Stimulated activated CD8-positive, alpha-beta memory T cell treated with anti-CD3 and anti-CD28 coated beads, Interleukin-4, amount 100 ng/mL, for 24 hours (primary cell): ENCODE results near the gene PRDM7.

Source experiments
- DNase-seq: peaks from one replicate; pipeline ENCODE4 v3.0.0-alpha.2; 2020; ENCODE audit warnings: low read depth

PRDM7 gene

DNA sequence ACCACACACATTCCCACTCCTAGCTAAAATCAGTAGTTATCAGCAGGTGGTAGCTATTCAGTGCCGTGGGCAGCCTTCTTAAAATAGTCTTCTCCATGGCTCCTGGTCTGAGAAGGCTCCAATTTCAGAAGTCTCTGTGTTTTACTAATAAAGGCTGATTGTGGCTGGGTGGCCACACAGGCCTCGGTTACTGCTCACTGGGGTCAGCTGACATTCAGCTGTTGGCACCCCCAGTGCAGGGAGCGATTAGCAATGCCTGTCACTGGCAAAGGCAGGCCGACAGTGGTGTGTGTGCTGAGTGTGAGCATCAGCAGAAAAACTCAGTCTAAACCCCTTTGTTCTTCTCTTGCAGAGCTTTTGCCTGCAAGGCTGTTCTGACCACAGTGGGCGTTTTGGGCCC, 41.2 kb downstream of the PRDM7 start:
- no peak for DNase-seq

DNA sequence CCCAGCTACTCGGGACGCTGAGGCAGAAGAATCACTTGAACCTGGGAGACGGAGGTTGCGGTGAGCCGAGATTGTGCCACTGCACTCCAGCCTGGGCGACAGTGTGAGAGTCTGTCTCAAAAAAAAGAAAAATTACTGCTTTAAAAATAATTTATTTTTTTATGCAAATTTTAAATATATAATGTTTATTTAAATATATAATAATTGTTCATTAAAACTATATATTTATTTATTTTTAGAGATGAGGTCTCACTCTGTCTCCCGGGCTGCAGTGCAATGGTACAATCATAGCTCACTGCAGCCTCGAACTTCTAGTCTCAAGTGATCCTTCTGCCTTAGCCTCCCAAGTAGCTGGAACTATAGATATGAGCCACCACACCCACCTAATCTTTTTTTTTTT, 42.6 kb downstream of the PRDM7 start:
- DNase-seq: no peak

DNA sequence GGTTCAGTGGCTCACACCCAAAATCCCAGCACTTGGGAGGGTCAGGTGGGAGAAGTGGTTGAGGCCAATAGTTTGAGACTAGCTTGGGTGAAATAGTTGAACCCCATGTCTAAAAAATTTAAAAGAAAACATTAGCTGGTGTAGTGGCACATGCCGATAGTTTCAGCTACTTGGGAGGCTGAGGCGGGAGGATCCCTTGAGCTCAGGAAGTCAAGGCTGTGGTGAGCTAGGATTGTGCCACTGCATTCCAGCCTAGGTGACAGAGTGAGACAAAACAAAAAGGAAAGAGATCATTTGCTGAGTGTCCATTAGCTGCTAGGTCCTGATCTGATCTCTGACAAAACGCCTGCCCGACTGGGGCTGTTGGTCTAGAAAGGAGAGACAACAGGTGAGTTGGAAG, 43.7 kb downstream of the PRDM7 start:
- DNase-seq: no peak

DNA sequence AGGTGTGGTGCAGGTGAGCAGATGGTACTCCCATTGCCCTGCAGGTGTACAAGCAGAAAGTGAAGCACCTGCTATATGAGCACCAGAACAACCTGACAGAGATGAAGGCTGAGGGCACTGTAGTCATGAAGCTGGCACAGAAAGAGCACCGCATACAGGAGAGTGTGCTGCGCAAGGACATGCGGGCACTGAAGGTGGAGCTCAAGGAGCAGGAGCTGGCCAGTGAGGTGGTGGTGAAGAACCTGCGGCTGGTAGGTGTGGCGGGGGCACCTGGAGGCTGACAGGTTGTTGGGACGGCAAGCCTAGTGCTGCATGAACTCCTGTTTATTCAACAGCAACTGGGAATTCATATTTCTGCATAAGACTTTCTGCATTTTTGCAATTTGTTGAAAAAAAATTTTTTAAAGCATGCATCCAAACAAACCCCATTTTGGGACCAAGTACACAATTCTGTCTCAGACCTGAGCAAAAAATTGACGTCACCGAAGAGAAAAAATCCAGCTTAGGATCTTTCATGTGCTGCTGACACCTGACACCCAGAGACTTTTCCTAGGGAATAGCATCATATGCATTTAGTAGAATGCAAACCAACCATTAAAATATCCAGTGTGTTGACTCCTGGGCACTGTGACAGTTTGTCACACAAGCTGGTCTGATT, 44.3 kb downstream of the PRDM7 start:
- no peak for DNase-seq

DNA sequence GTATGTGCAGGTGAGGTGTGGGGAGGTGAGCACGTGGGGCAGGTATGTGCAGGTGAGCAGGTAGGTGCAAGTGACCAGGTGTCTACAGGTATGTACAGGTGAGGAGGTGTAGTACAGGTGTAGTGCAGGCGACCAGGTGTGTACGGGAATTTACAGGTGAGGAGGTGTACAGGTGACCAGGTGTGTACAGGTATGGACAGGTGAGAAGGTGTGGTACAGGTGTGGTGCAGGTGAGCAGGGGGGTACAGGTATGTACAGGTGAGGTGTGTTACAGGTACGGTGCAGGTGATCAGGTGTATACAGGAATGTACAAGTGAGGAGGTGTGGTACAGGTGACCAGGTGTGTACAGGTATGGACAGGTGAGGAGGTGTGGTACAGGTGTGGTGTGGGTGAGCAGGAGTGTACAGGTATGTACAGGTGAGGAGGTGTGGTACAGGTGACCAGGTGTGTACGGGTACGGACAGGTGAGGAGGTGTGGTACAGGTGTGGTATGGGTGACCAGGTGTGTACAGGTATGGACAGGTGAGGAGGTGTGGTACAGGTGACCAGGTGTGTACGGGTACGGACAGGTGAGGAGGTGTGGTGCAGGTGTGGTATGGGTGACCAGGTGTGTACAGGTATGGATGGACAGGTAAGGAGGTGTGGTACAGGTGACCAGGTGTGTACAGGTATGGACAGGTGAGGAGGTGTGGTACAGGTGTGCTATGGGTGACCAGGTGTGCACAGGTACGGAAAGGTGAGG, 45.0 kb downstream of the PRDM7 start:
- no peak for DNase-seq

DNA sequence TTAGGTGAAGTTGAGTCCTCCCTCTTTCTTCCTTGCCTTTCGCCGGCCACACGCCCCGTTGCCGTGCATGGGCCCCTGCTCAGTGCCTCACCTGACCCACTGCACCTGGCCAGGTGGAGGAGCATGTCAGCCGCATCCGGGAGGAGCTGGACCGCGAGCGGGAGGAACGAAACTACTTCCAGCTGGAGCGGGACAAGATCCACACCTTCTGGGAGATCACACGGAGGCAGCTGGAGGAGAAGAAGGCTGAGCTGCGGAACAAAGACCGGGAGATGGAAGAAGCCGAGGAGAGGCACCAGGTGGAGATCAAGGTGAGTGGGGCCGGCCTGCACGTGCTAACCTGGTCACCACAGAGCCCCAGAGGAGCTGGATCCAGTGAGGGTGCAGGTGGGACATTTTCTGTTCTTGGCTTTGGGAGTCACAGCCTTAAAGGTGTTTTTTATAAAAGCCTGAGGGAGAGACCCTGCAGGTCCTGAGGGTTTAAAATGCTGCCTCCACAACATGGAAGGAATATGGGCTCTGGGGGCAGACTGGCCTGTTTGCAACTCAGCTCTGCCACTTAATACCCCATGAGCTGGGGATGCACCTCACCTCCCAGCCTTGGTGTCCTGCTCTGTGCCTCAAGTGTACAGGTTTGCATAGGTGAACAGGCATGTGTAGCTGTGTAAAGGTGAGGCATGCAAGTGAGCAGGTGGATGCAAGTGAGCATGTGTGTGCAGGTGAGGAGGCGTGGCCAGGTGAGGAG, 45.8 kb downstream of the PRDM7 start:
- DNase-seq: no peak

DNA sequence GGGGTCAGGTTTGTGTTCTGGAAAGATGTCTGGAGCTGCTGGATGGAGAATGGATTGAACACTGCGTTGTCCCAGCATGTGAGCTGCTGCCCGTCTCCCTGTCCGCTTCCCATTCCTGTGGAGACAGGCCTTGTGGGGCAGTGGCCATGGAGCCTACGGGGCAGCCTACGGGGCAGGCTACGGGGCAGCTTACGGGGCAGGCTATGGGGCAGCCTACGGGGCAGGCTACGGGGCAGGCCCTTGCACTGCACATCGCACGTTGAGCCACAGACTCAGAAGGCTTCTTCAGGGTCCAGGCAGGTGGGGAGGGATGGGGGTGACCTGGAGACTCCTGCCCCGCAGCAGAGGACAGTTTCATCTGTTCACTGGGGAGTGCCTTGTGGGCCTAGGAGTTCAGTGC, 48.1 kb downstream of the PRDM7 start:
- no peak for DNase-seq

DNA sequence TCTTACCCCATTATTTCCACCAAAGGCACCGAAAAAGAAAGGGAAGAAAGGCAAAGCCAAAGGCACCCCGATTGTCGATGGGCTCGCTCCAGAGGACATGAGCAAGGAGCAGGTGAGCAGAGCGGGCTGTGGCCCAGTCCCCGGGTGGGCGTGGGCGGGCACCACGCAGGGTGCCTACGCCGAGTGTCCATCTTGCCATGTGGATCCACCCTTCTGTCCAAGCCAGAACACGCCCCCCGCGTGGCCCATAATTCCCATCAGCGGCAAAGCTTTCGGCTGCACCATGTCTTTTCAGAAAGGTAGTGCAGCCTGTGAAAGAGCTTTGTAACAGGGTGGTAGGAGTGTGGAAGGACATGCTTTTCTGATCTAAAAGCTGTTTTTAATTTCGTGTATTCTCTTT, 49.5 kb downstream of the PRDM7 start:
- DNase-seq: no peak

DNA sequence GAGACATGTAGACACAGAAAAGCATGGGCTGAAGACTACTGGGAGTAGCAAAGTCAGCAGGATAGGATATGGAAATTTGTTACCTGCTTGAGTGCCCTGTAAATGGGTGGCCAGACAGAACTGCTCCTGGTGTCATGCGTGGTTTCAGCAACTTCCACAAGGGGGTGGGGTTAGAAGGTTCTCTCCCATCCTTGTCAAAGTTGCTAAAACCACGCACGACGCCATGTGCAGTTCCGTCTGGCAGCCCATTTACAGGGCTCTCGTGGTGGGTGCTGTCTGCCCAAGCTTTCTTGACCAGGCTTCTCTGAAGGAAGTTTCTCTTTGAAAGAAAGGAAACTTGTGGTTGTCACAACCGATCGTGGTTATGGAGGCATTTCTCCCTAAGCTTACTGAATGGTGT, 51.0 kb downstream of the PRDM7 start:
- DNase-seq: no peak

DNA sequence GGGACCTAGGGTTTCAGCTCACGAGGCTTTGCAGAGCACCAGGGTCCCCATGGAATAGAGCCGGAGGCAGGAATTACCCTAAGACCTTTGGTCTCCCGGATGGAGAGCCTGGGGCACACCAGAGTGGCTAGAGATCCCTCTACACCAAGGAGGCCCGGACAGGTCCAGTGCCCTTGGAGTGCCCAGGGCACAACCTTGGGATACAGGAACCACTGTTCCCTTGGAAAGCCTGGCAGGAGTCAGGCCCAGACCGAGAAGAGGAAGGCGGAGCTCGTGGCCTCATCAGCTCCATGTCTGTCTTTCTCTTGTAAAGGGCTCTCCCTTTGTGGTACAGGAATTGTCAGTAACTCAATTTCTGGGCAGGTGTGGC, 54.1 kb downstream of the PRDM7 start:
- no peak for DNase-seq

DNA sequence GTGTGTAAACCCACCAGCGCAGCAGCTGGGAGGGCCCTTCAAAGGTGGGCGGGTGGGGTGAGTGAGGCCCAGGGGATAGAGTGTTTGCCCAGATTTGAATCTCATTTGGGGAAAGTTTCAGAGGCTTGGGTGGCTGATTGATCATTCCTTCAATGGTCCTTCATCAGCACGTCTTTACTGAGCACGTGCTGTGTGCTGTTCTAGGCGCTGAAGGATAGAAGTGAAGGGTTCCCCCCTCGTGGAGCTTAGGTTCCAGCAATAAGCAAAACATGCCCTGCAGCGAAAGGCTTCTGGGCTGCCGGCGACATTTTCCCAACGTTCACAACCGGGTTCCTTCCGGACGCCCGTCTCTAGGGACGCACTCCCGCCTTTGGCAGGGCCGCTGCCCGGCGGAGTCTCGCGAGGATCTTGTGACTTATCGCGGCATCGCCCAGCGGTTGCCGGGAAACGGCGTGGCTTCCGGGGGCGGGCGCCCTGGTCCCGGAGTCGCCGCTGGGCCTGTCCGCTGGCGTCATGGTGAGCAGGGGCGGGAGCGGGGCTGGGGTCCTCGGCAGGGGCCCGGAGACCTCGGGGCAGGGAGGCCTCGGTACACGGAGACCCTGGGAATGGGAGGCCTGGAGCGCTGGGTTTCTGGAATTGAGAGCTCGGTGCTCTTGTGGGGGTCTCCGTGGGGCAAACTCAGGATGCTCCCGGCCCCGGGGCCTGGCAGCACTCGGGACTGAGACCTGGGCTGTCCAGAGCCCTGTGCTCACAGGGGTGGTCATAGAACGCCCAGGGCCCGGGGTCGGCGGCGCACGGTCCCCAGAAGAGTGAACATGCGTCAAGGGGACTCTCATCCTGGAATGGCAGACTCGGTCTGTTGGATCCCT, 54.7 kb downstream of the PRDM7 start:
- DNase-seq: peak; percentile 67

DNA sequence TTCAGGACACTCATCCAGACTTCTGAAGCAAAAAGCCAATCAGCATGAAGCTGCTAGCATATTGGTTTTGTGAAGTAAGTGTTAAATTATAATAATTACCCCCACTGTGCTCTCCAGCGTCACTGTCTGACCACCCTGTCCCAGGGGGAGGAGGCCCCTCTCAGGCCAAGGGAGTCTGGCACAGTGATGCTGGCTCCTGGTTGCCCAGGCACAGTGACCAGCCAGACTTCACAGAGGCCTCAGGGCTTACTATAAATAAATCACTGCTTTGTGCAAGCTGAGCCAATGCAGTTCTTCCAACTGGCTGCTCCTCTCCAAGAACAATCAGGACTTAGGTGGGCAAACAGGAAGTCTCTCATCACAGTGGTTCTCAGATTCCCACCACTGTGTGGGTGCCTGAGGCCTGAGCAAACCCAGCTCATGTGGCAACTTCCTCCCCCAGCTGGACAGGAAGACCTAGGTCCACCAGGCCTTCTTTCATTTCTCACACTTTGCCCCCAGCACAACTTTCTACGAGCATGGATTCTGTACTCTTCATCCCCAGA, 56.2 kb downstream of the PRDM7 start:
- no peak for DNase-seq

DNA sequence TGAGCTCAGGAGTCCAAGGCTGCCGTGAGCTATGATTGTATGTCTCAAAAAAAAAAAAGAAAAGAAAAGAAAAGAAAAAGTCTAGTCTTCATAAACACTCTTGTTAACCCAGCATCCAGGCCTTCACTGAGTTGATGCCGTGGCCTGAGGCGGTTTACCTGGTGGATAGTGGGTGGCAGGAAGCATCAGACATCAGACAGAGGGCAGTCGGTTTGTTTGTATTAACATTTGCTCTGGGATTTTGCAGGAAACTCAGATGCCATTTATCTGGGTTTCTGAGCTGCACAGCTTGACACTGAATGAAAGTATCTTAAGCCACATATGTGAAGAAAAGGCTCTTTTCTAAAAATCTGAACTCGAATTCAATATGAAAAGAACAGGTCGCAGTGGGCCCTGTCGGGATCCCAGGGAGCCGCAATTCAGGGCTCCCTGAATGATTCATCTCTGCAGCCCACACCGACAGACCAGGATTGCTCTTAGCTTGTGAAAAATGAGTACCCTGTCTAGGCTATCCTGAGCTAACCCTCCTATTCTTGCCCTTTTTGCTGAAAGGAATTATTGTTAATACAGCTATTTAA, 56.8 kb downstream of the PRDM7 start:
- no peak for DNase-seq

DNA sequence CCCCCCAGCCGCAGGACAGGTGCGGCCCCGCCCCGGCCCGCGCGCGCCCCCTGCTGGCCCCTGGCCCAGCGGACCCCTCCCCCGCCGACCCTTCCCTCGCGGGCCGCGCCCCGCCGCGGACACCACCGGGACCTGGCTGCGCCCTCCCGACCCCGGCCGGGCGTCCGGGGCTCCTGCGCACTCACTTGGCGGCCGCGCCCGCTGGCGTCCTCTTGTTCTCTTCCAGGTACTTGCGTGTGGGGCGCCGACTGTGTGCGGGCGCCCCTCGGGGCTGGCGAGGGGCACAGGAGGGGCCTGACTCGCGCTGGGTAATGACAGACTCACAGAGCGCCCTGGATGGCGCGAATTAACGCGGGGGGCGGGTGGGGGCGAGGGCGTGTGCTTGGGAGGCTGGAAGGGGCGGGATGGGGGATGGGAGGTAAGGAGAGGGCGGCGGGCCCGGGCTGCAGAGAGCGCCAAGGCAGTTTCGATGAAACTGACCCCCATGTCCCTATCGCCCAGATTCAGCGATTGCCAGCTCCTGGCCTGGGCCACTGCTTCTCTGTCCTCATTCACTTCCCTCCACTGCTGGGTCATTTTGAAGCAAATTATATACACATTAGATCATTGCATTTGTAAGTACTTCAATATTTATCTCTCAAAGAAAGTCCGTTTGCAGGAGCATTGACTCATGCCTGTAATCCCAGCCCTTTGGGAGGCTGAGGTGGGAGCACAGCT, 57.4 kb downstream of the PRDM7 start:
- no peak for DNase-seq

DNA sequence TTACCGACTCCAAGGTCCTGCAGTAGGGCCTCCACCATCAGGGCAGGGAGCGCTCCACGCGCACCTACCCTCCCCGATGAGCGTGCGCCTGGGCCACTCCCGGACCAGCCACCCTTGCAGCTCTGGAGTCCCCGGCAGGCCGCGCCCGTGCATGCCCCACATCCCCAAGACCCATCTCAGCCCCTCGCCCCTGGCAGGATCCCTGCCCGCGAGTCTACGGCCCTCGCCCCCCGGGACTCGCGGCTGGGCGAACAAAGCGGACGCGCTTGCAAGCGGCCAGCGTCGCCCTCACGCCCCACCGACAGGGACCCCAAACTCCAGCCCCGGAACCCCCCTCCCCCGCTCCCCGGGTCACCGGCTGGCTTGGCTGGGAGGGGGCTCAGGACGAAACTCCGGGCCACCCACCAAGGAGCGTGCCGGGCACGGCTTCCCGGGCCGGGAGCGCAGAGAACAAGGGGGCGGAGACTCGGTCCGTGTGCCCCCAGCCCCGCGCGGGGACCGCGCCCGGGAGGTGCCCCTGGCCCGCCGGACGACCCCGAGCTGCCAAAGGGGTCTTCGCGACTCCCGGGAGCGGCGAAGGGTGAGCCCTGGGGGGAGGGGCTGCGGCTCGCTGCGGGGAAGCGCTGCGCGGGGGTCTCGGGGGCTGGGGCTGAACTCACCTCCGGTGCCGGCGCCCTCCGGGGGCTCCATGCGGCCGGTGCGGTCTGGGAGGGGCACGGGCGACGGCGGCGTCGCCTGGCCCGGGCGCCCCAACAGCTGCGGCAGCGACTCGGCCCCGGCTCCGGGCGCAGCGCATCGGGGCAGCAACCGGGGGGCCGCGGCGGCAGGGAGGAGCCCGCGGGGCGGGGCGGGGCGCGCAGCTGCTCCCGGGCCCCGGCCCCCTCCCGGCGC, 58.2 kb downstream of the PRDM7 start, which contains the start of gene DBNDD1:
Gene DBNDD1, minus strand, starts transcription at position 805 of the 891 bp plus-strand sequence. Its CDS starts 115 bp downstream, at position 690.
- DNase-seq: no peak

DNA sequence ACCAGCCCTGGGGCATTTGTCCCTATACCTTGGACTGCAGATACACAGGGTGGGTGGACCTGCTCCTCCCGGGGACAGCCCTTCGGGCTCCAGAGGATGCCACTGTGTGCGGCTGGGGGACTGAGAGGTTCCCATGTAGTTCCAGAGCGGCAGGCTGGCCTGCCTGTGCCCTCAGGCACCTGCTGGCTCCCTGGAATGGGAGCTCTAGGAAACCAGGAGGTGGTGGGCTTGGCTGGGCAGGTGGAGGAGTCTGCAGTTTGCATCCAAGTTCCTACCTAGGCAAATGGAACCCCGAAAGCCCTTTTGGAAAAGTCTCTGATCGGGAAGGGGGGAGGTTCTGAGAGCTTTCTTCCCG, 58.9 kb downstream of the PRDM7 start:
- DNase-seq: no peak

DNA sequence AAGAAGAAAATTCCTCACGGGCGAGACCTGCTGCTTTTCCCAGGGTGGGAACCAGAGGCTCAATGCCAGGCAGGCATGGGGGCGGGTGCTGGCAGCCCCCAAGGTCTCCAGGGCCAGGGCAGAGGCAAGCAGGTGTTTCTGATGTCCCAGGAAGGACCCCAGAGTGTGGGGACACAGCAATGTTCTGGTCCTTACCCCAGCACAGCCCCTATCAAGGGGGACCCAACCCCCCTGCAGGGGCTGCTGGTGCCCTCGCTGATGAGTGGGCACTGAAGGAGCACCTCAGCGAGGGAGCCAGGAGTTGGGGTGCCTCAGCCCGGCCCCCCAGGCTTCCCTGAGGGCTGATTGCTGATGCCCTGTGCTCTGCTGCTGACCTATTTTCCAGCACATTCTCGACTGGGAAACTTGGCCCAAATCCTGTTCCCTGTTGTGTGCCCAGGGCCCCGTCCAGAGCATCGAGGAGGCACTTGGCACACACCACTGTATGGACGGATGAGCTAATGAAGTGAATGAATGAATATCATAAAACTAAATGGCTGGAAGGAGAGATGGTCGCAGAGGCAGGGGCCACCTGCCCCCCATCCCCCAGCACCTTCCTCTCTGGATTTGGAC, 60.7 kb downstream of the PRDM7 start:
- DNase-seq: no peak

DNA sequence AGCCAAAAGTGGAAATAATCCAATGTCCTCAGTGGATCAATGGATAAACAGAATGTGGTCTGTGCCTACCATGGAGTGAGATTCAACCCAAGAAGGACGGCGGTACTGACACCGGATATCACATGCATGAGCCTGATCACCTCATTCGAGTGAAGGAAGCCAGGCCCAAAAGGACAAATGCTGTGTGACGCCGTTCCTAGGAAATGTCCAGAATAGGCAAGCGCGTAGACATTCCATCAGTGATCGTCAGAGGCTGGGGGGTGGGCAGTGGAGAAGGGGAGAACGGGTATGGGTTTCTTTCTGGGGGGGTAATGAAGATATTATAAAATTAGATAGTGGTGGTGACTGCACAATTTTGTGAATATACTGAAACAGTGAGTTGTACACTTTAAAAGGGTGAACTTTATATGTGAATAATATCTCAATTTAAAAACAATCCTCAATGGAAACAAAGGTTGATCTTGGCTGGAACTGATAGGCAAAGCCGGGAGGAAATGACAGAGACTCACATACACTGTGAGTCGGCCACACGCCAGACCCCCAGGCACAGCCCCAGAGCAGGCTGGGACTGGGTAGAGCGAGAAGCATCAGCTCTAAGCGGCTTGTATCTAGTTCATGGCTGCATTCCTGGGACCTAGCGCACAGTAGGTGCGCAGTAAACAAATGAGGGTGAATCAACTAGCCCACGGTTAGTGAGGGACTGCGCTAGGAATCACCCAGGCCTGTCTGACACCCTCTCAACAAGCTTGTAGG, 61.4 kb downstream of the PRDM7 start:
- no peak for DNase-seq
